Glutamatergic neuron (in vitro differentiated cells): ENCODE measurements around the gene CRTC3. TPM values are rescaled to one million over a fixed set of nuclear protein-coding genes. Genes with fewer than 3 reads are reported as not detected.
A peak's percentile ranks its signal among the peaks of the same experiment; 100 is the strongest.

ENCODE experiments used
- DNase-seq: peaks from one replicate; pipeline ENCODE4 v3.0.0; 2022
- H3K27ac Mint-ChIP-seq: one replicate; pipeline ENCODE4 v1.8.0; 2020; ENCODE audit warnings: mild to moderate bottlenecking, mixed read lengths, inconsistent platforms; ENCODE audit not compliant: unreplicated experiment
- H3K27me3 Mint-ChIP-seq: one replicate; pipeline ENCODE4 v1.8.0; 2020; ENCODE audit warnings: mild to moderate bottlenecking, moderate library complexity, mixed read lengths, inconsistent platforms; ENCODE audit not compliant: unreplicated experiment
- H3K36me3 Mint-ChIP-seq: one replicate; pipeline ENCODE4 v1.8.0; 2020; ENCODE audit warnings: mild to moderate bottlenecking, mixed read lengths, inconsistent platforms; ENCODE audit not compliant: unreplicated experiment
- H3K4me1 Mint-ChIP-seq: one replicate; pipeline ENCODE4 v1.8.0; 2020; ENCODE audit warnings: mild to moderate bottlenecking, low read depth, mixed read lengths, inconsistent platforms; ENCODE audit not compliant: unreplicated experiment
- H3K4me3 Mint-ChIP-seq: one replicate; pipeline ENCODE4 v1.8.0; 2020; ENCODE audit warnings: mild to moderate bottlenecking, mixed read lengths, inconsistent platforms; ENCODE audit not compliant: unreplicated experiment
- H3K9me3 Mint-ChIP-seq: one replicate; pipeline ENCODE4 v1.8.0; 2020; ENCODE audit warnings: mild to moderate bottlenecking, moderate library complexity, mixed read lengths, inconsistent platforms; ENCODE audit not compliant: unreplicated experiment
- CTCF ChIP-seq: fragments of 200-600 bp; sonication (generic); IDR thresholded peaks from one replicate; pipeline ENCODE4 v1.5.0; 2021; ENCODE audit not compliant: partially characterized antibody, unreplicated experiment
- total RNA-seq: library from RNA; stranded (reverse); fragmentation: NEBNext Ultra II Directional; extraction: Animal tissue kit (Norgen Biotek cat#: 25700); gene quantifications from one replicate; pipeline ENCODE4 v1.2.1, GENCODE V29; 2021; ENCODE audit not compliant: unreplicated experiment

The CRTC3 gene
- total RNA-seq, 1 donor from 2014 or later: 50.1 TPM

DNA sequence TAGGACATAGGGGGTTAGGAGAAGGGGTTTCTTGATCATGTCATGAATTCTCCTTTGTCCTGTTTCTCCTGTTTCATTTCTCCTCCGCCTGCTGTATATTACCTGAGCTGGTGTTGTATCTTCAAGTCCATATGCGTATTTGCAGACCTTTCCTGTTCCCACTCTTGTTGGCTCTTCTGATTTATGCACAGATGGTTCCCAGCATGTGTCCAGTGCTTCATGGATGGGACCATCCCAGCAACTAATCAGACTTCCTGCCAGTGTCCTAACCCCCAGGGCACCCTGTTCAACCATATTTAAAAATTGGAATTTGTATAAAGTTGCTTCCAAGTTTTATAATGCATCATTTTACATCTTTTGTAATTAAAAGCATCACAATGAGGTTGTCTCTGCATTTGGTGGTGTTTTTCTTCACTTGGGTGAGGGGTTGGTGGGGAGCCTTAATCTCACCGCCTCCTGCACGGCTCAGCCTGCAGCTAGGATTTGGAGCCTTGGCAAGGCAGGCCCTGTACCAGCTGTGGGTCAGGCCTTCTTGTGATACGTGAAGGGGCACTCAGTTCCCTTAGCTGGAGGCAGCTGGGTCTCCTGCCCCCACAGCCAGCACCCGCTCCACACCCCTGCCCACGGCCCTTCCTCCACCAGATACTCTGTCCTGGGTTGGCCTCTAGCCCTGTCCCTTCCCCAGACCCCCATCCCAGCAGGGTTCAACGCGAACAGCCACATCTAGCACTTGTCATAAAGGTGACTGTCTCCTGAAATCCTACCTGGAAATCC is 115.4 kb downstream of the CRTC3 start:
- peaks cover 19% of the 10 kb centered on the region for H3K36me3 Mint-ChIP-seq
- peaks cover 13% of the 10 kb centered on the region for H3K27me3 Mint-ChIP-seq
- no peak overlapping the region for H3K4me3 Mint-ChIP-seq
- H3K9me3 Mint-ChIP-seq: peaks cover 6% of the 10 kb centered on the region
- DNase-seq: no peak
- H3K4me1 Mint-ChIP-seq: peaks cover 25% of the 10 kb centered on the region
- TF ChIP-seq CTCF: no peak
- H3K27ac Mint-ChIP-seq: peak overlapping the region; percentile 83

DNA sequence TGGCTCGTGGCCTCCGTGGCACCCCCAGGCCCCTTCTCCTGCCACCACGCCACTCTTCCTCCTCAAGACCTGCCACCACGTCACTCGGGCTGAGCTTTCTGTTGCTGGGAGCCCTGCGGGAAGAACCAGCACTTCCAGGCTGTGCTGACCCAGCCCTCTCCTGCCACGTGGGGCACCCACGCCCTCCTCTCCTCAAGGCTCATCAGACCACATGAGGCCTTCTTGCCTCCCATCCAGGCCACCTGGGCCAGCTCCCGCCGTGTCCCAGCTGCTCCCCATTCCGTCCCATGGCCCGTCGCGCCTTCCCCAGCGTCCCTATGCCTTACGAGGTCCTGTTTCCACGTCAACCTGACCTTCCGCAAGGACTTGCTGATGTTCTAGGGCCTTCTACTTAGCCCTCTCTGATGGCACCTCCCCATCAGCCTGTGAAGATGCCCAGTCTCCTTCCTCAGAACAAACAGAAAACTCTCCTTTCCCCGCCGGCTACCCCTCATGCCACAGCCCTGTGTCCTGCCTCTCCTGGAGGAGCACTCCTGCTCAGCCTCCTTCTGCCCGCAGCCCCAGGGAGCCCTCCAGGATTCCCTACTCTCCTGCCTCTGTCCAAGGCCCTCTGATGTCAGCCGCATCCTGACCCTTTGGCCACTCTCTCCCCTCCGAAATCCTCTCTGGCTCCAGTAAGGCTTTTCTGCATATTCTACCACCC is 116.3 kb downstream of the CRTC3 start:
- no peak for DNase-seq
- Mint-ChIP-seq H3K27ac (peak overlapping the region; percentile 66), H3K36me3 (peaks cover 19% of the 10 kb centered on the region), H3K9me3 (peaks cover 6% of the 10 kb centered on the region), H3K4me3 (peak overlapping the region; percentile 69), H3K27me3 (peaks cover 13% of the 10 kb centered on the region), H3K4me1 (peaks cover 25% of the 10 kb centered on the region)
- no peak for TF ChIP-seq CTCF

DNA sequence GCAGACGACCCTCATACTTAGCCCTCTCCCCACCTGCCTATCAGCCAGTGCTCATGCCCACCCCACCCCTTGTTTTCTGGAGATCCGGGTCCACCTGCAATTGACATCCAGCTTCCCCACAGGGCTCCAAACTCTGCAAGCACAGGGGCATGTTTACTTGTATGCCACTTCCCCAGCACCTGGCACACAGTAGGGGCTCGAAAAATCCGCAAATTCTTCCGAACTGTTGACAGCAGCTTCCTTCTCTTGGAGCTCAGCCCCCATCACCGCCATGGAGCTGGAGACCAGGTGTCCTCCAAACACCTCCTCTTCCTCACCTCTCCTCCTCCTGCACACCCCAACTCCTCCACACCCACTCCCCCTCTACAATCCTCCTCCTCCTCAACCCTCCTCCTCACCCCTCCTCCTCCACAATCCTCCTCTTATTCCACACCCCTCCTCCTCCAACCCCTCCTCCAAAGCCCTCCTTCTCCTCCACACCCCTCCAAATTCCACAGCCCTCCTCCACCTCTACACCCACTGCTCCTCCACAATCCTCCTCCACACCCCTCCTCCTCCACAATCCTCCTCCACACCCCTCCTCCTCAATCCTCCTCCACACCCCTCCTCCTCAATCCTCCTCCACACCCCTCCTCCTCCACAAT is 117.1 kb downstream of the CRTC3 start:
- H3K36me3 Mint-ChIP-seq: peaks cover 19% of the 10 kb centered on the region
- no peak for TF ChIP-seq CTCF
- peaks cover 6% of the 10 kb centered on the region for H3K9me3 Mint-ChIP-seq
- H3K4me3 Mint-ChIP-seq: no peak overlapping the region
- H3K4me1 Mint-ChIP-seq: peaks cover 23% of the 10 kb centered on the region
- H3K27me3 Mint-ChIP-seq: peaks cover 13% of the 10 kb centered on the region
- DNase-seq: no peak
- H3K27ac Mint-ChIP-seq: peak overlapping the region; percentile 66

DNA sequence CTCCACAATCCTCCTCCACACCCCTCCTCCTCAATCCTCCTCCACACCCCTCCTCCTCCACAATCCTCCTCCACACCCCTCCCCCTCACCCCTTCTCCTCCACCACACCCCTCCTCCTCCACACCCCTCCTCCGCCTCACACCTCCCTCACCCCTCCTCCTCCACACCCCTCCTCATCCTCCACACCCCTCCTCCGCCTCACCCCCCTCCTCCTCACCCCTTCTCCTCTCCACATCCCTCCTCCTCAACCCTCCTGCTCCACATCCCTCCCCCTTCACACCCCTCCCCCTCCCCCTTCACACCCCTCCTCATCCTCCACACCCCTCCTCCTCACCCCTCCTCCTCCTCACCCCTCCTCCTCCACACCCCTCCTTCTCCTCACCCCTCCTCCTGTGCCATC is 117.6 kb downstream of the CRTC3 start:
- H3K27ac Mint-ChIP-seq: no peak overlapping the region
- no peak overlapping the region for H3K4me3 Mint-ChIP-seq
- peaks cover 19% of the 10 kb centered on the region for H3K36me3 Mint-ChIP-seq
- TF ChIP-seq CTCF: no peak
- DNase-seq: no peak
- peaks cover 18% of the 10 kb centered on the region for H3K4me1 Mint-ChIP-seq
- H3K27me3 Mint-ChIP-seq: peaks cover 13% of the 10 kb centered on the region
- H3K9me3 Mint-ChIP-seq: peaks cover 6% of the 10 kb centered on the region
